AG09319 (cell line): Measurements from ENCODE around the gene CAVIN3.

ENCODE experiments used
- DNase-seq: peaks from one replicate; pipeline ENCODE4 v3.0.0-alpha.2; 2010; ENCODE audit warnings: low read depth; ENCODE audit errors: extremely low read depth
- CTCF ChIP-seq: IDR thresholded peaks from 2 replicates; pipeline ENCODE4 v1.5.1; 2011; ENCODE audit warnings: low read depth, mild to moderate bottlenecking, inconsistent platforms, low read length, moderate library complexity

The CAVIN3 gene

DNA sequence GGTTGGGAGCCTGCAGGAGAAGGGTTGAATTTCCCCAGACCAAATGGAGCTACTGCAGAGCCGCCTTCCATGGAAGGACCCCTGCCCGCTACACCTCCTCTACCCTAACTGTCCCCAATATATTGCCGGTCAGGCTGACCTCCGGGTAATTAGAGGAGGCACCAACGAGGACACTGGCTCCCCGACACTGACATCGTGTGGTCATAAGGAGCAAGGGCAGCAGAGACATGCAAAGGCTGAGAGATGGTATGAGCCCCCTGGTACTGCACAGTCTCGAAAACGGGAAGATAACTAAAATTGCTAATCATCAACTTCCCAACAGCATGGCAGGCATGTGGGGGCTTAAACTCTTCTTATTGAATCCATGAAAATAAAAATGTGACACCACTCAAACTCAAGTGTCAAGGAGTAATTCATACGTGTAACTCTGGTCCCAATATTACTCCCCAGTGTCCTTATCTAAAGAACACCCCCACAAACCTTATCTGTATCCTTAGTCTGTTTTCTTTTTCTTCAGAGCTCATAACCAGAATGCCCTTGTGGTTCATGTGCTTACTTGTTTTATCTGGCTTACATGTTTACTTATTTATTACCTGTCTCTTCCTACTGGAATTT, 4.4 kb downstream of the CAVIN3 start:
- TF ChIP-seq CTCF, result peak; percentile 96
- DNase-seq, result no peak

- DNase-seq, result no peak
- TF ChIP-seq CTCF, result no peak
Observed at GRCh38 chr11:6312106-6312505, 8.2 kb downstream of the CAVIN3 start.

DNA sequence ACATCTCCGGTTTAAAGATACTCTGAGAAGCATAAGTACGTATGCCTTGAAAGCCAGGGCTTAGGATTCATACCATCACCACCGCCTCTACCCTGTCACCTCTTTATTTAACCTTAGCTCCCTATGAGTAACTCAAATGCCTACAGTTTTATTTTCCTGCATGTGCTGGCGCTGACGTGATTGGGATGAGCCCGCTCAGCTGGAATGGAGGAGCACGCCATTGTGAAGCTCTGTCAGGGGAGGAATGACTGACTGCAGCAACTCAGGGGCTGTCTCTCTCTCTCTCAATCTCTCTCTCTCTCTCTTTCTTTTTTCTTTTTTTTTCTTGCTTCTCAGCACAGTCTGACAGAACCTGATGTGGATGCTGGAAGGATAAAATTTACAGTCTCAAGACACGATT, 12.4 kb downstream of the CAVIN3 start:
- DNase-seq, result no peak
- no peak for TF ChIP-seq CTCF

DNA sequence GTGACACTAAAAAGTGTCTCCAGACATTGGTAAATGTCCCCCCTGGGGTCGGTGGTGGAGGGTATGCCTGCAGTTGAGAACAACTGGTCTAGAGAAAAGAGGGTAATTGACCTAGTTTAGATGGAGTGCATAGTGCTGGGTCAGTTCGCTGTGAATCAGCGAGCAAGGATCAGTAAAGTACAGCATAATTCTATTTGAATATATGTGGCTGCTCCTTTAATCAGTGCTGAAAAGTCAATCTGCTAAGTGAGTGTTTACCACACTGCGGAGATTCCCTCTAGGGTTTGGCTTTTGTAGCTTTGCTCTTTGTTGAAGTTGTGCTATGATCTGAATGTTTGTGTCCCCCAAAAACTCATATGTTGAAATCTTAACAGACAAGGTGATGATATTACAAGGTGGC, 15.0 kb downstream of the CAVIN3 start:
- DNase-seq, result no peak
- no peak for TF ChIP-seq CTCF

- no peak for TF ChIP-seq CTCF
- DNase-seq, result no peak
Observed at GRCh38 chr11:6303661-6304060, 16.6 kb downstream of the CAVIN3 start.

DNA sequence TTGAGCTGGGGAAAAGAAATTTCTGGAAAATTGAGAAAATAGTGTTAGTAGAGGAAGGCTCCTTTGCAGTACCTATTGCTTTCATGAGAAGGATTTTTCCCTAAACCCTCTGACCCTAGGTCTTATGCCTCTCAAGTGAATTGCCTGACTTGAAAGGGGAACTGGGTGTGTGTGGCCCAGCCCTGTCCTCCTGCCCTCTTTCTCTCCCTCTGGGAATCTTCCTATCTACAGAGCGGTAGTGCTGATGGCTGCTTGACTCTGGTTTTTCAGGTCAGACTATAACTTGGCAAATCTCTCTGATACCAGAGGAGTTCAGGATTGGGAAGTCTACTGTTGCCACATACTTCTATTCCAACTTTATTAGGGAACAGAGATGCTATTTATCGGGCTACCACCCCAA, 19.2 kb downstream of the CAVIN3 start:
- no peak for TF ChIP-seq CTCF
- DNase-seq, result no peak

- TF ChIP-seq CTCF, result no peak
- DNase-seq, result no peak
Observed at GRCh38 chr11:6300325-6300724, 20.0 kb downstream of the CAVIN3 start.
